NCI-H1105 treated with DMSO at 0.1 percent for 48 hours (cell line): Measurements from ENCODE around the gene EHD1.

Experiments used
- DNase-seq: peaks from one replicate; lab custom pipeline; 2025; lab: John Stamatoyannopoulos, UW

EHD1 gene

GRCh38 chr11:64842851-64843685 lies 35.4 kb downstream of the EHD1 start:
- no peak for DNase-seq

- DNase-seq, result no peak
Observed at GRCh38 chr11:64842366-64842759, 36.1 kb downstream of the EHD1 start.

GRCh38 chr11:64841592-64842365 lies 36.6 kb downstream of the EHD1 start:
- no peak for DNase-seq

DNA sequence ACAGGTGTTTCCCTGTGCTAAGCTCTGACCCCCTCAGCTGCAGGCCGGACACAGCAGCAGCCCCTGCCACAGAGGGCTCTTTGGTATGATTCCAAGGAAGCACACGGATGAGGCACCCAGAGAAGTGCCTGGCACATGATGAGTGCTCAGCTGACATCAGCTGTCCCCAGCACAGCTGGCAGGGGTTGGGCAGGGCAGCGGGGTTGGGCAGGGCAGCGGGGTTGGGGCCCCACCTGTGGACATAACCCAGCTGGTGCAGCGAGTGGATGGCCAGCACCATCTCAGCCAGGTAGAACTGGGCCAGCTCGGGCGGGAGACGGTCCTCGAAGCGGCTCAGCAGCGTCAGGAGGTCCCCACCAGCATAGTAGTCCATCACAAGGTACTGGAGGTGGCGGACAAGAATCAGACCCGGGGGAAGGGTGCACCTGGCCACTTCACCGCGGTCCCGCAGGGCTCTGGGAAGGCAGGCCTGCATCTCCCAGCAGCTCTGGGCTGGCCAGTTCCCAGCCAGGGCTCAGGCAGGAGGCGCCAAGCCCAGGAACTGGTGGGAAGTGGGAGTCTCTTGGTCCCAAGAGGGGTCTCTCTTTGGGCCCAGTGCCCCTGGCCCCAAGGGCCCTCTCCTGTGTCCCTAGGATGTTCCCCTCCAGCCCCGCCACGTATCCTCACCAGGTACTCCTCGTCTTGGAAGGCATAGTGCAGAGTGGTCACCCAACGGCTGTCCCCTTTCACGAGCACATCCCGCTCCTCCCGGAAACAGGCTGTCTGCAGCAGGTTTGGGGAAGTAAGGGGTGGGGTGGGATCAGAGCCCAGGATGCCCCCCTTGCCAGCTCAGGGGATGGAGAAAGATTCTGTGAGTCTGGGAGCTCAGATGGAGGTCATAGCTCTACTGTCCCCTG lies 38.3 kb downstream of the EHD1 start:
- DNase-seq, result no peak

DNA sequence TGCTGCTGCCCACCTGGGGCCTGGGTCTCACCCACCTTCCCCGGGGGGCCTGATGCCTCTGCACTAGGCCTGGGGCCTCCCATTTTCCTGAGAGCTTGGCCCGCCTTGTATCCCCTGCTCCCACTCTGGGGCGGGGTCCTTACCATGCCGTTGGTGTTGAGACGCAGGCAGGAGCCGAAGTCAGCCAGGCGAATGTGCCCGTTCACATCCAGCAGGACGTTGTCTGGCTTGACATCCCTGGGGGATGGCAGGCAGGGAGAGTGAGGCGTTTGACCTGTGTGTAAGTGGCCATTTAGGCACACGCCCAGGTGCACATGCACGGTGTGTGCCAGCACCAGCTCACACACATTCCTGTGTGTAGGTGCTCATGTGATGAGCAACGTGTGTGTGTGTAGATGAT lies 39.1 kb downstream of the EHD1 start:
- no peak for DNase-seq

GRCh38 chr11:64838600-64839334 lies 39.7 kb downstream of the EHD1 start:
- no peak for DNase-seq

DNA sequence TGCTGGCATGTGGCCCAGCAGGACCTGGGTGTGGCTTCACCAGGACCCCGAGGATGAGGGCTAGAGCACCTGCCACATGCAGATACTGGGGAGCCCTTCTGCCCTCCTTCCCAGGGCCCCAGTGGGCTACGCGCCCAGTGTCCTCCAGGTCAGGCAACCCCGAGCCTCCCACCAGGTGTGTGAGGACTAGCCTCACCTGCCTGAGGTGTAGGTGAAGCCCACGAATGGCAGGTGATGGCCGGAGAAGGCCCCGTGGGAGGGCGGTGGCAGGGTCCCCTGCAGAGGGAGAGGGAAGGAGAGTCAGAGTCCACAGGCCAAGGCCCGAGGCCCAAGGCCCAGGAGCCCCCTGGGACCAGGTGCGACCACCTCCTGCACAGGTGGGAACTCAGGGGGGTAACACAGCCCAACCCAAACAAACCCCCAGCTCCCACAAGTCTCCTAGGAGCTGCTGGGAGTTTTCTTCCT lies 40.5 kb downstream of the EHD1 start:
- no peak for DNase-seq

DNA sequence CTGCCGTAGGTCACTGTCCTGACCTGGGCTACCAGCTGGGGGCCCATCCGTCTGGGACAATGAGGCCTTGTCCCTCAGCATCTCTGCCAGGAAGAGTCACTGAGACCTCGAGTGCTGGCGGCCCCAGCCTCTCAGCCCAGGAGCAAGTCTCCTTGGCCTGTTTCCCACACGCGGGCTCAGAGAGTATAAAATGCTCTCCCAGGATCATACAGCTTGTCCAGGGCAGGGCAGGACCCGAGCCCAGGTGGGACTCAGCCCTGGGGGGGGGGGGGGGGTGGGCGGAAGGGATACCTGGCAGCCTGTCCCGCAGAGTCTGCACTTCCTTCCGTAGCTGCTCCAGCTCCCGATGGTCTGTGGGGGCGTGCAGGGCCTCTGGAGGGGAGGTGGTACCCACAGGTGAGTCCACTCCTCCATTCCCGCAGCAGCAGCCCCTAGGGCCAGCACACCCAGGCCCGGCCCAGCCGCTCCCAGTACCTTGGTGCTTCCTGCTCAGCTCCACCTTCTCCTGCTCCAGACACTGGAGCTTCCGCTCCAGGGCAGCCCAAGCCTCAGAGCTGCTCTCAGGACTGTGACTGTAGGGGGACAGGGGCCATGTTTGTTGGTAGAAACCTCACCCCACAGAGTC lies 41.9 kb downstream of the EHD1 start:
- DNase-seq, result no peak

- DNase-seq, result no peak
Observed at GRCh38 chr11:64835616-64836447, 42.6 kb downstream of the EHD1 start.

DNA sequence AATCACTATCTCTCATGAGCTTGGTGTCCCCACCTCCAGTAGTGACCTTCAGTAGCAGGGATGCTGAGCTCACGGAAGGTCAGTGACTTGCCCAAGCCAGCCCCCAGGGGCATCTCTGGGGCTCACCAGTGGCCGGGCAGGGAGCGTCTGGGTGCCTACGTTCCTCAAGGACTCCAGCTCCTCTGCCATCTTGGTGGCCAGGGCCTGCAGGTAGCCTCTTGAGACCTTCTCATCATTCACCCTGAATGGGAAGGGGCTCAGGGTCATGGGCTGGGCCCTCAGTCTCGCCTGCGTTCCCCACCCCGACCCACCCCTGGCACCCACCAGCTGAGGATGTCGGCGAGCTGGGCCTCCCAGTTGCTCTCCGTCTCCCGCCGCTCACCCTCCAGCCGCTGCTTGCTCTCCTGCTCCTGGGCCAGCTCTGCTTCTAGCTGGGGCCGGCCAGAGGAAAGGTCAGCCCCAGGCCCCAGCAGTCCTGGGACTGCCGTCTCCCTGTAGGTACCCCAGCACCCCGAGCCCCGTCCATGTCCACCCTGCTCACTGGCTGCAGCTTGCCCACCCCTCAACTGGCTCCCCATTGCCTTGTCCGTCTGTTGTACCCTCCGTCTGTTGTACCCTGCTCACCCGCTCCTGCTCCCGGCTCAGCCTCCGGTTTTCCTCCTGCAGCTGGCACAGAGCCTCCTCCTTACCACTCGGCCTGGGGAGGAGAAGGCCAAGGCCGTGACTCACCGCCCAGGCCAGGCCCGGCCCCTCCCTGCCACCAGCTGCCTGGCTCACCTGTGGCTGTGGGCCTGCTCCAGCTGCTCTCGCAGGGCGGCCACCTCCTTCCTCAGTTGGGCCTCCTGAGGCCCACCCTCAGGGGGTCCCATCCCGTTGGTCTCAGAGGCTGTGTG lies 43.5 kb downstream of the EHD1 start:
- DNase-seq, result no peak

DNA sequence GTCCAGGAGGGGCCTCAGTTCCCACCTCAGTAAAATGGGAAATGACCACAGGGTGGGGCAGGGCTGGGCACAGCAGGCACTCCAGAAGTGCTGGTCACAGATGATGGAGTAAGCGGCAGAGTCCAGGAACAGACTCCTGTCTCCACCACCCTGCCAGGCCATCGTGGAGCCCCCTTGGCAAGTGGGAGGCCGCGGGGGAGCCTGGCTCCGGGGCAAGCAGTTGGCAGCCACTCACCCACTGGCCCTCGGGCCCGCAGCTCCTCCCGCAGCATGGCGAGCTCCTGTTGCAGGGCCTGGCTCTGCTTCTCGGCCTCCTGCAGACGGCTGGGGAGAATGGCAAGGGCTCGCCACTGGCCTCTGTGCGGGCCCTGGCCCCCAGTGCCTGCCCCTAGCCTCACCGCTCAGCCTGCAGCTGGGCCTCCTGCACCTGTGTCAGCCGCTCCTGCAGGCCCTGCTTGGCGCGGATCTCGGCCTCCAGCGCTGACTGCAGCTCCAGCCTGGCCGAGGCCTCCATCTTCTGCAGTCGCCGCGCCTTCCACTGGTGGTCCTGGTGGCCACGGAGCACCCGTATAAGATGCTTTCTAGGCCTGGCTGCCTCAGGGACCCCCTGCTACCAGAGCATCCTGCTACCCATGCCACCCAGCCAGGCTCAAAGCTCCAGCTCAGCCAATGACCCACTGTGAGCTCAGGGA lies 44.2 kb downstream of the EHD1 start:
- DNase-seq, result no peak

GRCh38 chr11:64833509-64833908 lies 44.9 kb downstream of the EHD1 start:
- no peak for DNase-seq

DNA sequence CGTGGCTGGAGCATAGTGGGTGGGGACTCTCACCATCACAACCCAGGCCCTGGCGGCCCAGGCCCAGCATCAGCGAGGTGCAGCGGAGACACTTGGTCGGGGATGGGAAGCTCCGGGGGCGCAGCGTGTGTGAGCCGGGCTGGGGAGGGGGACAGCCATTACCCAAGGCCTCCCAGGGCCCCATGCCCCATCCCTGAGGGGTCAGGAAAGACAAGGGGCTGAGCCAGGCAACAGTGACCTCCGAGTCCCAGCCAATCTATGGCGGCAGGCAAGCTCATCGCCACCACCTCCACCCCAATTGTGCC lies 45.3 kb downstream of the EHD1 start:
- DNase-seq, result no peak

GRCh38 chr11:64832467-64833197 lies 45.8 kb downstream of the EHD1 start:
- no peak for DNase-seq

DNA sequence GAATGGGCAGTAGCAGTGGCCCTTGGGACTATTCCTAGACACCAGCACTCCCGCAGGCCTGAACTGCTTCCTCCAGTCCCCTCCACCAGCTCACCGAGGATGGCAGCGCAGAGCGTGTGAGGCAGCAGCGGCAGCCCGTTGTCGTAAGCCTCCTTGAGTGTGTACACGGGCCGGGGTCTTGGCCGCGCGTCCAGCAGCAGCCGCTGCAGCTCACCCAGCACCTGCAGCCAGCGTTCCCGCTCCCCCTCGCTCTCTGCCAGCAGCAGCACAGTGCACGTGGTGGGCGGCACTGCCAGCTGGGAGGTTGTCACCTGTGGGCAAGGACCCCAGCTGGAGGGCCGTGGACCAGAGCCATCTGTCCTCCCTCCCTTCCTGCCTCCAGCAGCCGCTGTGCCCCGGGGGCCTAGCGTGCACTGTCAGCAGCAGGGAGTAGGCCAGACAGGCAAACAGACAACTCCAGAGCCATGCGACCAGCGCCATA lies 47.0 kb downstream of the EHD1 start:
- no peak for DNase-seq

GRCh38 chr11:64829536-64830251 lies 48.7 kb downstream of the EHD1 start:
- no peak for DNase-seq

- DNase-seq, result no peak
Observed at GRCh38 chr11:64827451-64827839, 51.0 kb downstream of the EHD1 start.
